ENCODE data around the gene VOPP1.
A peak's percentile ranks its signal among the peaks of the same experiment; 100 is the strongest.
"Not testable (repeated sequence)": the region's sequence is repeated elsewhere in the genome, so short reads cannot be mapped to it uniquely, and the experiment has no call there.

The VOPP1 gene

DNA sequence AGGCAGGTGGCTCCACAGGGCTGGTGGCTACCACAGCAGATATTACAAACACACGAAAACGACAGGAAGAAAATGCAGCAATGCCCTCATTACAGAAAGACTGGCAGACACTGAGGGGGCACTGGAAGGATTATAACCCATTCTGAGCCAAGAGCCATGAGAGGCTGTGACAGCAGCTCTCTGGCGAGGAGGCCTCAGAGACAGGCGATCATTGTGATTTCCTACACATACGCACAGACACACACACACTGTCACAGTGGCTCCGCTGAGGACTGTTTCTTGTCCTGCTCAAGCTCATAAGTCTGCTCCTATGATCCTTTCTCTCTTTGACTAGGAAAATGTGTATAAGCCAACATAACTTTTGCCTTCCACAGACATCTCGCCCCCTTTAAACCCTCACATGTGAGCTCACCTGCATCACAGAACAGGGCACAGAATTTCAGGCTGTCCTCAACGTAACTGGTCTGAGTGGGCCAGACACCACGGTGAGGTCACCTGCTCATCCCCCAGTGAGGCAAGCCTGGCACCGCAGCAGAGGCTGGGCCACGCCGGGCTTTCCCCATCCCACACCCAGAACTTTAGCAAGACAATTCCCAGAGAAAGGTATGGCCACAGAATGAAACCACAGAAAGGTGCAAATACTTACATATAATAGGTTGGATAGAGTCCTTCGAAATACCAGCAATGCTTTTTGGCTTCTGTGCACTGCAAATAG, 51.7 kb downstream of the VOPP1 start:
- Mint-ChIP-seq H3K9me3 (no peaks in the 10 kb centered on the region), H3K4me3 (no peak overlapping the region), H3K4me1 (peaks cover 57% of the 10 kb centered on the region), H3K27me3 (no peaks in the 10 kb centered on the region), H3K27ac (no peak overlapping the region), H3K36me3 (ENCODE audit: low read depth) (peaks cover 37% of the 10 kb centered on the region)
- ATAC-seq, result no peak
- no peak for DNase-seq

DNA sequence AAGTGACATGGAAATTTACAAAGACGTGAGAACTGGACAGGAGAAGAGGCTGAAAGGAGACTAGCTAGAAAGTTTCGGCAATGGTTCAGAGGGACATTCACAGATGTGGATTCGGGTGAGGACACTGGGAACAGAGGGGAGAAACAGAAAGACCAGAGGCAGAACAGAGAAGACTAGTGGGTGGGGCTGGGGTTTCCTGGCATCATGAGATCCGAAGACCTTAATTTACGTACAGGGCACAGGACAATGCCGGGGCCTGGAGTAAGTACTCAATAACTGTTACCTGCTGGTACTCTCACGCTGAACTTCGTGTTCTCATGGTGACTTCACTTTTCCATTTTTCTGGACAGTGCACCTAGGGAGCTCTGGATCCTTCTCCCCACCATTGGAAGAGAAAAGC, 53.5 kb downstream of the VOPP1 start:
- no peaks in the 10 kb centered on the region for H3K9me3 Mint-ChIP-seq
- H3K4me3 Mint-ChIP-seq, result no peak overlapping the region
- H3K36me3 Mint-ChIP-seq (ENCODE audit: low read depth), result peaks cover 34% of the 10 kb centered on the region

DNA sequence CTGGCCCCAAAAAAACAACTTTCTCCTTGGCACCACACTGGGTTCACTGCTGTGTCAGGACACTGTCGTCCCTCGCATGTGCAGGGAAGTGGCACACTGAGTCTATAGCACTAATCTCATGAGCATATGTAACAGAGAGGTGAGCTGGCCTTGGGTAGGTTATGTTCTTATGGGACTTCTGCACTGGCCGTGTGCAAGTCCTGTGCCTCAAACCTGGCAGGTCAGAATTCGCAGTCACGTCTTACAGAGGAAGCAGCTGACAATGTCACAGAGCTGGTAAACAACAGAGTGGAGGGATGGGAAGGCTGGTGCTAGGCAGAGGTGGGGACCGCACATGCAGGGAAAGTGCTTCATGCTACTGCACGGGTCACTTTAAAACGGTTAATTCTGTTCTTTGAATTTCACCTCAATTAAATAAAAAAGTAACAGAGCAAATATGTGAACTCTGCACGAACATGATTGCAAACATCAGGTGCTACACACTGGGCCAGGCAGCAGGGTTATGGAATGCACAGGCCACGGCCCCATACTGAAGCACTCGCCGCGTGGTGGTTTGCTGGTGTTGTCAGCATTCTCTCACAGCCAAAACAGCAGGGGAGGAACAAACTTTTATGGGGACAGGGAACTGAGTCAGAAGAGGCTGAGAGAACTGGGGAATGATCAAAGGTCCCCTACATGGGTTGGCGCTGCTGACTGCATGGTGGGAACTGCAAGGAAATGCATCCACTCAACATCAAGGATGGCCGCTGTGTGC, 54.2 kb downstream of the VOPP1 start:
- Mint-ChIP-seq H3K9me3 (no peaks in the 10 kb centered on the region), H3K27ac (no peak overlapping the region), H3K27me3 (no peaks in the 10 kb centered on the region), H3K4me3 (no peak overlapping the region), H3K4me1 (peaks cover 37% of the 10 kb centered on the region), H3K36me3 (ENCODE audit: low read depth) (peaks cover 36% of the 10 kb centered on the region)
- no peak for ATAC-seq
- DNase-seq, result no peak

More for the DNA sequence above, 53.5 kb downstream of the VOPP1 start:
- H3K27ac Mint-ChIP-seq, result no peak overlapping the region
- no peaks in the 10 kb centered on the region for H3K27me3 Mint-ChIP-seq
- peaks cover 44% of the 10 kb centered on the region for H3K4me1 Mint-ChIP-seq
- ATAC-seq (no peak), DNase-seq (no peak)

DNA sequence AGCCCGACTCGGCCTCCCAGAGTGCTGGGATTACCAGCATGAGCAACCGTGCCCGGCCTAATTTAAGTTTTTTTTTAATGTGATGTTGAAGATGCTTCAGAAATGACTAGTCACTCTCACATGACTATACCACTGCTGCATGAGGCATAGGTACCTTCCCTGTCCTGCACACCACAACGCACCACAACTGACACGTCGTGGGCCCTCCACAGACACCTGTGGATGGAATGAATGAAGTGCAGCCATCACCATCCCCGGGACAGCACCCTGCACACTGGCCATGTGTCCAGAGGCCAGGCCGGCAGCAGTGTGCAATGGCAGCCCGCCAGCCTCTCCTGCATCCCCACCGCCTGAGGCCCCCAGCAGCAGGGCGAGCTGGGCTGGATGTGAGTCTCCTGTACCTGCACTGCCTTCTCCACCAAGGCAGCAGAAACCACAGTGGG, 55.1 kb downstream of the VOPP1 start:
- Mint-ChIP-seq H3K27ac (peak overlapping the region; percentile 61), H3K9me3 (no peaks in the 10 kb centered on the region), H3K27me3 (no peaks in the 10 kb centered on the region), H3K36me3 (ENCODE audit: low read depth) (peaks cover 39% of the 10 kb centered on the region), H3K4me3 (no peak overlapping the region), H3K4me1 (peaks cover 36% of the 10 kb centered on the region)
- ATAC-seq, result peak; percentile 92
- DNase-seq, result peak; percentile 53

DNA sequence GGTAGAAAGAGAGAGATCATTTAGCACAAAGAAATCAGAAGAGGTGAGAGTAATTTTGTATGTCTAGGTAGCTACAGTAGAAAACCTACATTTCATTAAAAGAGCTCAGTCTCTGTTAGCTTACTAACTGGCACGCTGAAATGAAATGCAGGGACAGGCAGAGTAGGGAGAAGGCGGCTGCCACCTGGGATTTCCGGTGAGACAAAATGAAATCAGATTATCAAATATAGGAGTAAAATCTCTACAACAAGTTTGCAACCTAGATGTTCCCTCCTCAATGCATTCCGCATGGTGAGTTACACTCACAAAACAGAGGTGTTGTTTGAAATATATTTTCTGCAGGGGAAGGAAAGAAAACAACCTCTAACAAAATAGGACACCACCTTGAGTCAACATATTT, 55.9 kb downstream of the VOPP1 start:
- Mint-ChIP-seq H3K4me1 (peaks cover 38% of the 10 kb centered on the region), H3K4me3 (no peak overlapping the region), H3K27ac (peak overlapping the region; percentile 67), H3K27me3 (no peaks in the 10 kb centered on the region), H3K36me3 (ENCODE audit: low read depth) (peaks cover 39% of the 10 kb centered on the region), H3K9me3 (no peaks in the 10 kb centered on the region)
- ATAC-seq, result no peak
- DNase-seq, result no peak

DNA sequence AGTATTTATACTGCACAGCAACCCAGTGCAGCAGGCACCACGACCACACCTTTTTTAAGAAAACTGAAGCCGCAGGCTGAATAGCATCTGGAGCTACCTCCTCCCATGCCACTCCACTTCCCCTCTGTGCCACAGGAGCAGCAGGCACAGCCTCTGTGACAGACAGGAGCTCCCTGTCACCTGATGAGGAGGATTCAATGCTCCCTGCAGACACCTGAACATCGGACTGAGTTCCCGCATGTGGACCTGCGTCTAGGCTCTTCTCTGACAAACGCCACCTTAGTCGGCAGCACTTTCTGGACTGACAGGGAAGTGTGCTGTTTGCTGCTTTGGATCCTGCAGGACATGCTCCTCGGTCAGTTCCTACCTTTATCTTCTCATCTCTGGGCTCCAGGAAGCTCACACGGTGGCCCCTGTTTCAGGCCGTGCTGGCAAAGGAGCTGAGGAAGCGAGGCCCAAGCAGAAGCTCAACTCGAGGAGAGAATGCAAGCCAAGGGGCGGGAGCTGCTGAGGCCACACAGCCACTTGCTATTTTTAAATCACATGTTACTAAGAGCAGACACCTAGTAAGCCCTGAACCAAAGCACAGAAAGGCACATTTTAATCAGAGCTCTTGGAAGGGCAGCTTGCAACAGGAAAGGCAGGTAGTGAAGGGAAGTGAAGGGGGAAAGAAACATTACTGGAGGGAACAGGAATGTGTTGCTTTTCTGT, 56.6 kb downstream of the VOPP1 start:
- Mint-ChIP-seq H3K9me3 (no peaks in the 10 kb centered on the region), H3K27ac (peak overlapping the region; percentile 67), H3K4me3 (no peak overlapping the region), H3K4me1 (peaks cover 38% of the 10 kb centered on the region), H3K27me3 (no peaks in the 10 kb centered on the region), H3K36me3 (ENCODE audit: low read depth) (peaks cover 39% of the 10 kb centered on the region)
- no peak for DNase-seq
- ATAC-seq, result no peak

DNA sequence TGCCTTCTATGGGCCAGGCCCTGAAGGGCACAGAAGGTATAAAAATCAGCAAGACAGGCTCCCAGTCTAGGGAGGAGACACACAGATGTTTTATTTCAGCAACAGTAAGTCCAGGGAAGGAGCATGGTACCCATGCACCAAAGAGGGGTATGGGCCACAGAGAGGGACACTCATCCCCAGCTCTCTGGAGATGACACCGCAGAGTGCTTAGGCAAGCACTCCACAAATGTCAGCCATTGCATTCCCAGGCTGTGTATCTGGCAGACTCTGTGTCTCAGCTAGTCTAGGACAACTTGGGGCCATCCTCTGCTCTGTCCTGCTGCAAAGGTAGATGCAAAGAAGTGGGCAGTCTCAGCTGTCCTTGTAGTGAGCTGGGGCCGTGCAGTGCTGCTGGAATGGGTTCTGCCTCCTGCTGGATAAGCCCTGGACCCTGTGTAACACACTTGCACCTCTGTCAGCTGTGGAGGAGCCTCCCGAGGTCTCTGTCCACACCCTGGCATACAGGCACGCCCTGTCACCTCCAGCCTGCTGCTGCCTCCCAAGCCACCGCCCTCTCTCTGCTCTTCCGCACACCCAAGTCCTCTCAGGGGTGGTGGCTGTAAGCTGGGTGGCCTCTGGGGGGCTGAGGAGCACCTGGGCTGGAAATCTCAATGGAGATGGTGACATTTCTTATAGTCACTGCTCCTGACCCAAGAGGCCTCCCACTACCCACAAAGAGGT, 57.6 kb downstream of the VOPP1 start:
- peaks cover 38% of the 10 kb centered on the region for H3K4me1 Mint-ChIP-seq
- H3K27ac Mint-ChIP-seq, result no peak overlapping the region
- H3K27me3 Mint-ChIP-seq, result no peaks in the 10 kb centered on the region
- no peak for DNase-seq
- no peak overlapping the region for H3K4me3 Mint-ChIP-seq
- peaks cover 36% of the 10 kb centered on the region for H3K36me3 Mint-ChIP-seq (ENCODE audit: low read depth)
- no peak for ATAC-seq
- H3K9me3 Mint-ChIP-seq, result no peaks in the 10 kb centered on the region

DNA sequence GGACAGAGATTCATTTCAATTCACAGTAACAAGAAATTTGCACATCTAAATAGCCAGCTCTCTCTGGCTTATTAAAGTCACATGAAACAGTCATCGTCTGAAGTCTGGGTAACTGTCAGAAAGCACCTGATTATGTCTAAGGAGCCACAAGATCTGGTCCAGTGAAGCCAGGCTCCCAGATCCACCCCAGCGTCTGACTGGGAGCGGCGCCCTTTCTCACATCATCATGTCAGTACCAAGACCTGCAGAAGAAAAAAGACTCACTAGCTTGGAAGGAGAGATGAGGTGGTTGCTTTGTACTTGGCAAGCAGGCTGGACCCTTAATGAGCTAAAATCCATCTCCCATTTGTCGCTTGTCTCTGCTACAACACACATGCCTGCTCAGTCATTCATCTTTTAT, 58.4 kb downstream of the VOPP1 start:
- H3K27ac Mint-ChIP-seq, result no peak overlapping the region
- H3K4me1 Mint-ChIP-seq, result peaks cover 43% of the 10 kb centered on the region
- no peaks in the 10 kb centered on the region for H3K9me3 Mint-ChIP-seq
- no peak overlapping the region for H3K4me3 Mint-ChIP-seq
- peaks cover 31% of the 10 kb centered on the region for H3K36me3 Mint-ChIP-seq (ENCODE audit: low read depth)
- ATAC-seq, result no peak
- DNase-seq, result no peak
- H3K27me3 Mint-ChIP-seq, result no peaks in the 10 kb centered on the region

DNA sequence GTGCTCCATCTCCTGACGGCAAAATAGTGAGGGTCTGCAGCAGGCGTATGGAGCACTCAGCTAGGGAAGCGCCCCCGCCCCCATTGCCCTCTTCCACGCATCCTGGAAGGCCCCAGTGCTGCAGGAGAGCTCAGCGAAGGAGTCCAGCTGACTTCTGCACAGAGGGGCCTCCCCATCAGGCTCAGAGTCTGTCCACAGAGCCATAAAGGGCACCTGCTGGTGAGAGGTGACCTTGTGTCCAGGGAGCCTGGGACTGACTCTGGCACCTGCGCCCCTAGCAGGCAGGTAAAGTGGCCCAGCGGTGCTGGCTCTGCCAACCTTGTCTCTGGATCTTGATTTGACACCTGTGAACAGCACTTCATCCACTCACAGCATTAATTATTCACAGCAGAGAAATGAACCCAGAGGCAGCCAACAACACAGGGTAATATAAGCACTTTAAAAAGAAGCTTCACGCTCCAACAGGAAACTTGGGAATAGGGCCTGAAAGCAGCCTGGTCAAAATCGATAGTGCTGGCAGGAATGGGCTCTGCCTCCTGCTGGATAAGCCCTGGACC, 59.6 kb downstream of the VOPP1 start:
- ATAC-seq (no peak), DNase-seq (no peak)
- H3K4me1 Mint-ChIP-seq, result peaks cover 46% of the 10 kb centered on the region
- H3K4me3 Mint-ChIP-seq, result no peak overlapping the region
- H3K36me3 Mint-ChIP-seq (ENCODE audit: low read depth), result peaks cover 22% of the 10 kb centered on the region
- H3K27ac Mint-ChIP-seq, result no peak overlapping the region
- no peaks in the 10 kb centered on the region for H3K9me3 Mint-ChIP-seq
- no peaks in the 10 kb centered on the region for H3K27me3 Mint-ChIP-seq

DNA sequence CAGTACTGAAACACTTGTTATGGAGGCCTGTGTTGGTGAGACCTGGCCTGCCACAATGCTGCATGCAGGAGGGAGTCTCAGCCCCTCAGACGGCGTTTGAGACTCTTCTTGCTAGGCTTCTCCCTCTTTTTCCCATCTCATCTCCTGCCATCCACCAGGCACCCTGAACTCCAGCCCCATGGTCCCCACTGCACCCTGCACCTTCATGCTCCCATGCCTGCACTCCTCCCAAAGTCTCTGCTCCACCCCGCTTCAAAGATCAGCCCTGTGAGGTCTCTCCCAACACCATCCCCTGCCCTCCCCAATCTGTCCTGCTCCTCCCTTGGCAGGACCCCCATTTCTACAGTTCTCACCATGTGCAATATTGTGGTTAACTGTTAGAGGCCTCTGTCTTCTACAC, 61.7 kb downstream of the VOPP1 start:
- peaks cover 14% of the 10 kb centered on the region for H3K36me3 Mint-ChIP-seq (ENCODE audit: low read depth)
- ATAC-seq, result no peak
- H3K27ac Mint-ChIP-seq, result no peak overlapping the region
- DNase-seq, result no peak
- H3K9me3 Mint-ChIP-seq, result no peaks in the 10 kb centered on the region
- H3K4me1 Mint-ChIP-seq, result peaks cover 49% of the 10 kb centered on the region
- H3K27me3 Mint-ChIP-seq, result no peaks in the 10 kb centered on the region
- no peak overlapping the region for H3K4me3 Mint-ChIP-seq

DNA sequence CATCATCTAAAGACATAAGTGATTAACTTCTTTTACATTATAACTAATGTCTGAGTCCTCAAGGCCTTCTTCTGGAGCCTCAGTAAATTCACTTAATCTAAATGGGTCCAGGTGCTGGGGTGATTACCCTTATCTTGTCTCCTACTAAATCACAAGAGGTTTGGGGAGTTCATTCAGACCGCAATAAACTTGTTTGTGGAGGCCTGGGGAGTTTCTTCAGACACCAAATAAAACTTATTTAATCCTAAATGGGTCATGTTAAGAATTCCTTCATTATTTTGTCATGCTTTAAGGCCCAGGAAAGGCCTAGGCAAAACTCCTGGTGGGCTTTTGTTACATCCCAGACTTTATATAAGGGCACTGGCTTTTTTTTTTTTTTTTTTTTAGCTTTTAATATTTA, 62.1 kb downstream of the VOPP1 start:
- ATAC-seq, H3K27me3 Mint-ChIP-seq, H3K27ac Mint-ChIP-seq, DNase-seq, H3K9me3 Mint-ChIP-seq, H3K4me3 Mint-ChIP-seq: not testable (repeated sequence)
- peaks cover 14% of the 10 kb centered on the region for H3K36me3 Mint-ChIP-seq (ENCODE audit: low read depth)
- H3K4me1 Mint-ChIP-seq, result peaks cover 51% of the 10 kb centered on the region

DNA sequence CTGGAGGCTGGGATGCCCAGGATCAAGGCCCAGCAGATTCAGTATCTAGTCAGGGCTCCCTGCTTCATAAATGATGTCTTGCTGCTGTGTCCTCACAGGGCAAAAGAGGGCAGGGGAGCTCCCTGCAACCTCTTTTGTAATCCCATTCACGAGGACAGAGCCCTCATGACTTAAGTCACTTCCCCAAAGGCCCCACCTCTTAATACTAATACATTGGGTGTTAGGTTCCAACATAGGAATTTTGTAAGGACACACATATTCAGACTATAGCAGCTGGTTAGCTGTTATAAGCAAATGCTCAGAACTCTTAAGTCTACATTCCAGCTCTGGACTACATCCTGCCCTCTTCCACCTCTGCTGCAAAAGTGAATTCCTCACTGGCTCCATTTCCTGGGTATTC, 63.0 kb downstream of the VOPP1 start:
- no peak for DNase-seq
- Mint-ChIP-seq H3K4me1 (peaks cover 60% of the 10 kb centered on the region), H3K27ac (no peak overlapping the region), H3K36me3 (ENCODE audit: low read depth) (peaks cover 14% of the 10 kb centered on the region), H3K9me3 (no peaks in the 10 kb centered on the region), H3K4me3 (no peak overlapping the region), H3K27me3 (no peaks in the 10 kb centered on the region)
- ATAC-seq, result no peak

DNA sequence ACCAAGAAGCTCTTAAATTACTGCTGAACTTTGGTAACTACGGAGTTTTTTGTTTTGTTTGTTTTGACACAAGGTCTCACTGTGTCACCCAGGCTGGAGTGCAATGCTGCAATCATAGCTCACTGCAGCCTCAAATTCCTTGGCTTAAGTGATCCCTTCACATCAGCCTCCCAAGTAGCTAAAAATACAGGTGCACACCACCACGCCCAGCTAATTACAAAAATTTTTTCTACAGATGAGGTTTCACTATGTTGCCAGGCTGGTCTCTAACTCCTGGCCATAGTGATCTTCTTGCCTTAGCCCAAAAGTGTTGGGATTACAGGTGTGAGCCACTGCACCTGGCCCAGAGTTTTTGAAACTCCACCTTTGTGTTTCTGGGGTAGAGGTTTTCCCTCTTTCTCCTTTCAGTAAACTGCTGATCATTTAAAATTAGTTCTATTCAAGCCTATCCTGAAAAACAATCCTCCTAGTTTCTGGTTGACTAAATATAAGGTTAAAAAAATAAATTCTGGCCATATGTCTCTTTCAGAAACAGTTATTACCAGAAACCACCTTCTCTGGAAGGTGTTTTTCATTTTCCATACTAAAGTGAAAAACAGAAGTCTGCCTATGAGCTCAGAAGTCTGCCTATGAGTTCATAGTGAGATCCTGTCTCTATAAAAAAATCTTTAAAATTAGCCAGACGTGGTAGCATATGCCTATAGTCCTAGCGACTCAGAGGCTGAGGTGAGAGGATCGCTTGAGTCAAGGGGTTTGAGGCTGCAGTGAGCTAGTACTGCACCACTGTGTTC, 63.9 kb downstream of the VOPP1 start:
- DNase-seq, result no peak
- peaks cover 15% of the 10 kb centered on the region for H3K36me3 Mint-ChIP-seq (ENCODE audit: low read depth)
- peaks cover 64% of the 10 kb centered on the region for H3K4me1 Mint-ChIP-seq
- no peak overlapping the region for H3K4me3 Mint-ChIP-seq
- H3K9me3 Mint-ChIP-seq, result no peaks in the 10 kb centered on the region
- H3K27me3 Mint-ChIP-seq, result no peaks in the 10 kb centered on the region
- H3K27ac Mint-ChIP-seq, result peak overlapping the region; percentile 67
- ATAC-seq, result peak; percentile 83
